SK-N-SH (cell line): ENCODE measurements around the gene ARHGAP10. TPM values are rescaled to one million over a fixed set of nuclear protein-coding genes. Genes with fewer than 3 reads are reported as not detected.

Experiments
- CTCF ChIA-PET: fragments of 300-600, 350-600 bp; formaldehyde crosslinking; extraction: SDS; loops from one replicate; lab custom pipeline; 2021; lab: Yijun Ruan, JAX
- POLR2A ChIA-PET: fragments of 350-600 bp; sonication (Branson Sonifier 250); formaldehyde crosslinking; extraction: SDS; loops from one replicate; lab custom pipeline; 2020; ENCODE audit warnings: antibody characterized with exemption, inconsistent platforms; lab: Yijun Ruan, JAX
- DNase-seq: peaks from one replicate; pipeline ENCODE4 v3.0.0; 2012
- H2AFZ ChIP-seq: fragments of 200-600 bp; sonication (generic); 2 replicates; pipeline ENCODE4 v1.8.1; 2016; ENCODE audit warnings: antibody characterized with exemption, mild to moderate bottlenecking, low read depth
- H3F3A ChIP-seq: fragments of 200-600 bp; sonication (generic); replicated peaks from 2 replicates; pipeline ENCODE3; 2016; ENCODE audit warnings: antibody characterized with exemption, mild to moderate bottlenecking; ENCODE audit not compliant: insufficient read depth
- H3K27ac ChIP-seq, 2 experiments: fragments of 200-500 bp in 1 of 2; fragments of 200-600 bp in 1 of 2; sonication (Bioruptor generic) in 1 of 2; sonication (generic), shearing (Covaris generic) in 1 of 2; 2 replicates each; pipeline versions ENCODE4 v1.5.1 to v1.6.1; 2014 to 2016; ENCODE audit warnings: low read depth in 2 of 2, inconsistent platforms in 1 of 2, low read length in 1 of 2, mild to moderate bottlenecking in 1 of 2, mixed read lengths in 1 of 2
- H3K27me3 ChIP-seq: fragments of 200-600 bp; sonication (generic), shearing (Covaris generic); 2 replicates; pipeline ENCODE4 v1.6.1; 2016; ENCODE audit warnings: mixed run types; ENCODE audit not compliant: insufficient read depth
- H3K36me3 ChIP-seq, 2 experiments: fragments of 200-500 bp in 1 of 2; fragments of 200-600 bp in 1 of 2; sonication (Bioruptor generic) in 1 of 2; sonication (generic) in 1 of 2; replicated peaks in 1 of 2; 2 replicates each; pipeline versions ENCODE3 to v1.5.1; 2014 to 2016; ENCODE audit warnings: low read length in 1 of 2, mild to moderate bottlenecking in 1 of 2; ENCODE audit not compliant: insufficient read depth in 2 of 2, control insufficient read depth in 1 of 2
- H3K4me1 ChIP-seq, 2 experiments: fragments of 200-500 bp in 1 of 2; fragments of 200-600 bp in 1 of 2; sonication (Bioruptor generic) in 1 of 2; sonication (generic), shearing (Covaris generic) in 1 of 2; 2 replicates each; pipeline versions ENCODE4 v1.5.1 to v1.6.1; 2014 to 2016; ENCODE audit warnings: low read depth in 1 of 2, low read length in 1 of 2, mixed run types in 1 of 2; ENCODE audit not compliant: insufficient read depth in 2 of 2, control insufficient read depth in 1 of 2
- H3K4me2 ChIP-seq: fragments of 200-600 bp; sonication (generic), shearing (Covaris generic); 2 replicates; pipeline ENCODE4 v1.6.1; 2017; ENCODE audit warnings: mixed run types
- H3K4me3 ChIP-seq, 2 experiments: fragments of 200-500 bp in 1 of 2; fragments of 200-600 bp in 1 of 2; sonication (Bioruptor generic) in 1 of 2; sonication (generic), shearing (Covaris generic) in 1 of 2; 2 replicates each; pipeline versions ENCODE4 v1.5.1 to v1.8.1; 2014 to 2016; ENCODE audit warnings: low read depth in 2 of 2, inconsistent platforms in 1 of 2, low read length in 1 of 2, mild to moderate bottlenecking in 1 of 2, mixed read lengths in 1 of 2, moderate library complexity in 1 of 2
- H3K79me2 ChIP-seq: fragments of 200-600 bp; sonication (generic); 2 replicates; pipeline ENCODE4 v1.8.1; 2017; ENCODE audit warnings: mild to moderate bottlenecking; ENCODE audit not compliant: insufficient read depth
- H3K9ac ChIP-seq: fragments of 200-600 bp; sonication (generic); 2 replicates; pipeline ENCODE4 v1.6.1; 2017; ENCODE audit warnings: mixed run types
- H3K9me2 ChIP-seq: fragments of 200-600 bp; sonication (generic); 2 replicates; pipeline ENCODE4 v1.6.1; 2017; ENCODE audit warnings: mixed run types
- H3K9me3 ChIP-seq: fragments of 200-600 bp; sonication (generic); 2 replicates; pipeline ENCODE4 v1.6.1; 2017; ENCODE audit warnings: mixed run types, mild to moderate bottlenecking, moderate library complexity
- H4K20me1 ChIP-seq: fragments of 200-600 bp; sonication (generic); 2 replicates; pipeline ENCODE4 v1.6.1; 2017; ENCODE audit warnings: mild to moderate bottlenecking, mixed run types; ENCODE audit not compliant: insufficient read depth
- CHD2 ChIP-seq: fragments of 150-350 bp; IDR thresholded peaks from 2 replicates; pipeline ENCODE4 v1.6.1; 2018; ENCODE audit warnings: low read length; ENCODE audit not compliant: partially characterized antibody
- ELF1 ChIP-seq: IDR thresholded peaks from 2 replicates; pipeline ENCODE4 v1.4.0; 2012
- EP300 ChIP-seq, 2 experiments: IDR thresholded peaks; 2 replicates each; pipeline versions ENCODE4 v1.4.0 to v1.6.1; 2012; ENCODE audit warnings: borderline replicate concordance in 1 of 2, low read depth in 1 of 2, low read length in 1 of 2
- EZH2phosphoT487 ChIP-seq: fragments of 200-600 bp; sonication (generic); IDR thresholded peaks from 2 replicates; pipeline ENCODE4 v1.6.1; 2017; ENCODE audit warnings: low read depth, mixed run types, mild to moderate bottlenecking, antibody characterized with exemption, moderate library complexity, borderline replicate concordance
- FOSL2 ChIP-seq: IDR thresholded peaks from 2 replicates; pipeline ENCODE4 v1.4.0; 2012; ENCODE audit warnings: low read depth, mild to moderate bottlenecking, moderate library complexity, borderline replicate concordance
- FOXM1 ChIP-seq: IDR thresholded peaks from 2 replicates; pipeline ENCODE4 v1.4.0; 2012; ENCODE audit warnings: low read depth, mild to moderate bottlenecking
- GABPA ChIP-seq: IDR thresholded peaks from 2 replicates; pipeline ENCODE4 v1.4.0; 2012; ENCODE audit warnings: low read depth, mild to moderate bottlenecking
- GATA2 ChIP-seq: sonication (generic); formaldehyde crosslinking; IDR thresholded peaks from 2 replicates; pipeline ENCODE4 v1.5.0; 2020; ENCODE audit warnings: mild to moderate bottlenecking, missing genetic modification reagents
- JUND ChIP-seq: IDR thresholded peaks from 2 replicates; pipeline ENCODE4 v1.4.0; 2012
- MAX ChIP-seq: IDR thresholded peaks from 2 replicates; pipeline ENCODE4 v1.4.0; 2012; ENCODE audit warnings: low read depth
- MEF2A ChIP-seq: IDR thresholded peaks from 2 replicates; pipeline ENCODE4 v1.4.0; 2012; ENCODE audit warnings: low read depth, borderline replicate concordance
- NFIC ChIP-seq: IDR thresholded peaks from 2 replicates; pipeline ENCODE4 v1.4.0; 2012; ENCODE audit warnings: borderline replicate concordance
- NRF1 ChIP-seq: IDR thresholded peaks from 2 replicates; pipeline ENCODE4 v1.6.1; 2012; ENCODE audit warnings: low read depth, mild to moderate bottlenecking, low read length
- POLR2AphosphoS5 ChIP-seq: IDR thresholded peaks from 2 replicates; pipeline ENCODE4 v1.6.1; 2012; ENCODE audit warnings: low read depth, low read length
- RAD21 ChIP-seq: IDR thresholded peaks from 2 replicates; pipeline ENCODE4 v1.6.1; 2012; ENCODE audit warnings: mild to moderate bottlenecking, low read length
- RCOR1 ChIP-seq: fragments of 150-350 bp; IDR thresholded peaks from 2 replicates; pipeline ENCODE4 v1.6.1; 2017; ENCODE audit warnings: antibody characterized with exemption, low read length
- TAF1 ChIP-seq: IDR thresholded peaks from 2 replicates; pipeline ENCODE4 v1.6.1; 2012; ENCODE audit warnings: low read depth, mild to moderate bottlenecking, low read length, moderate library complexity, borderline replicate concordance
- TCF12 ChIP-seq: IDR thresholded peaks from 2 replicates; pipeline ENCODE4 v1.4.0; 2012
- ZBTB33 ChIP-seq: IDR thresholded peaks from 2 replicates; pipeline ENCODE4 v1.4.0; 2012; ENCODE audit warnings: low read depth, borderline replicate concordance
- WGBS: methylation state at CpG from one replicate; pipeline ENCODE4 v1.1.6; 2017; ENCODE audit warnings: low lambda C conversion rate; 5-methylcytosine and 5-hydroxymethylcytosine counted together
- polyA plus RNA-seq, 3 experiments: library from polyadenylated mRNA; depleted of rRNA; stranded (reverse); fragments of >200 nt; gene quantifications; 2 replicates each; pipeline ENCODE4 v1.2.3, GENCODE V29; 2012
- TF ChIP-seq, protein P1 (sequence below): IDR thresholded peaks from 2 replicates; pipeline ENCODE4 v1.4.0; 2012; ENCODE audit warnings: low read depth, borderline replicate concordance

Gene ARHGAP10
- polyA plus RNA-seq, 1 of the 3 experiments (the other 2 are of a cell fraction) = 15.1 TPM

DNA sequence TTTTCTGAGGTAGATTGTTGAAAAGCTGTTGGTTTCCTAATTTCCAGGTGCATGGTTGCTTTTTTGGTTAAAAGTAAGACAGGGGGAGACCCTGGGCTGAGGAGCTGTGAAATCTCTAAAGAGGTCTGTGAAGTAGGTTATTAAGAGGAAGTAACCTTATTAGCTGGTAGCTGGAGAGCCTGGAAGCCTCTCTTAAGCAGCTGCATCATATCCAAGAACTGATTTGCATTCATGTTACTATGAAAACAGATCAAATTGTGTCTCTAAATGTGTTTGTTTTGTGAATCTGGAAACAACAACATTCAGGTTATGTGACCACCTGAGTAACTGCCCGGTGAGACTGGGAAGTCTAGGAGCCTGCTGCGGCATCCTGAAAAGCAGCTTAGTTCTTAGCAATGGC, 54.1 kb downstream of the ARHGAP10 start (continued):
- TF ChIP-seq NFIC (no peak), TCF12 (no peak)

GRCh38 chr4:147786531-147786930, 54.6 kb downstream of the ARHGAP10 start:
- Histone ChIP-seq H3K4me2 (0 out of 2 replicates have a peak overlapping the region, but pooled peaks have one; percentile 4), H3K4me1 (peaks cover 34 to 46% of the 10 kb centered on the region in 2 experiments), H3K9me3 (no peaks in the 10 kb centered on the region), H3K79me2 (peaks cover 62% of the 10 kb centered on the region), H3K27ac (peak overlapping the region in 1 of 2 experiments; percentile 83; a peak in 3 of 4 replicates), H2AFZ (no peak overlapping the region), H3K4me3 (no peak overlapping the region), H3K9me2 (no peaks in the 10 kb centered on the region), H3K36me3 (no peaks in the 10 kb centered on the region), H3K9ac (no peak overlapping the region), H3F3A (peaks cover 10% of the 10 kb centered on the region), H3K27me3 (no peaks in the 10 kb centered on the region), H4K20me1 (peaks cover 5% of the 10 kb centered on the region; the same call in 1 of the 2 replicates)
- TF ChIP-seq EP300 (IDR thresholded peaks at IDR 0.05; ENCODE audit: borderline replicate concordance in 1 of 2, low read depth in 1 of 2, low read length in 1 of 2) (no peak), MAX (no peak), TAF1 (no peak), NRF1 (no peak), NFIC (no peak), TCF12 (no peak), POLR2AphosphoS5 (no peak), RCOR1 (no peak), GATA2 (no peak), FOXM1 (no peak), ZBTB33 (no peak), ELF1 (no peak), JUND (no peak), MEF2A (no peak), FOSL2 (no peak), EZH2phosphoT487 (no peak), RAD21 (no peak), GABPA (no peak), CHD2 (no peak)
- TF ChIP-seq, protein P1, sequence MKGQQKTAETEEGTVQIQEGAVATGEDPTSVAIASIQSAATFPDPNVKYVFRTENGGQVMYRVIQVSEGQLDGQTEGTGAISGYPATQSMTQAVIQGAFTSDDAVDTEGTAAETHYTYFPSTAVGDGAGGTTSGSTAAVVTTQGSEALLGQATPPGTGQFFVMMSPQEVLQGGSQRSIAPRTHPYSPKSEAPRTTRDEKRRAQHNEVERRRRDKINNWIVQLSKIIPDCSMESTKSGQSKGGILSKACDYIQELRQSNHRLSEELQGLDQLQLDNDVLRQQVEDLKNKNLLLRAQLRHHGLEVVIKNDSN = no peak
- DNase-seq = no peak
- WGBS = 76% methylated on average over 2 of the region's 2 CpGs
- ChIA-PET CTCF (interaction anchor here (0.7 to 2.2 kb wide), 7 partner anchors 19 to 625 kb away, joined by 3 to 10 read pairs (median 4); no protein-coding TSS in a partner anchor), POLR2A (interaction anchor here (0.6 to 1.4 kb wide), 2 partner anchors 26 to 55 kb away, joined by 3 to 4 read pairs; partner anchors contain the start of gene ARHGAP10)
